Measurements from ENCODE around the gene FYCO1. TPM values are rescaled to one million over a fixed set of nuclear protein-coding genes. Genes with fewer than 3 reads are reported as not detected.

Gene FYCO1
- total and polyA plus RNA-seq, 2 of the 8 experiments (the other 6 are each of a cell fraction or from before 2014, with no cell fraction given): 4.8 to 10.8 TPM

DNA sequence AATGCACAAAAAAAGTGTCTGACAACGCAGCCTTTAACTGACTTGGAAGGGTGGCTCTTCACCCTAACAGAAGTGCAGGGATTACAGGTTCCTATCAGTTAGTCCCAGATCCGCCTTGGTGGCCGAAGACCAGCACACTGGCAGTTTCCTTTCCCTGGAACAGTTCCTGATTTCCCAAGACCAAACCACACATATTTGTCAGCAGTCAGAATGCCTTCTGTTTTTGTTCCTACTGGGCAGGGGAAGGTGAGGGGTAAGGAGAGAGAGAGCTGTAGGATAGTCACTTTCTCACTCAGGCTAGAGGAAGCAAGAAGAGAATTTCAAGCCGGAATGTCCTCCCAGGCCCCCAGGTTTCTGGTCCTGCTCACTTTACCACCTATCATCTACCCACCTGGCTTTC, 43.2 kb downstream of the FYCO1 start:
- DNase-seq (ENCODE audit: low read depth in 1 of 2, low spot score in 2 of 2) (no peak), FAIRE-seq (no peak)
- Histone ChIP-seq H3K36me3 (ENCODE audit: control insufficient read depth in 2 of 4, insufficient read depth in 4 of 4, low read length in 3 of 4) (peaks cover 15 to 73% (median 57%) of the 10 kb centered on the region in 4 experiments; a peak in 7 of 8 replicates), H2BK120ac (replicated peaks; ENCODE audit: low read depth, low read length) (no peak overlapping the region), H3K4me3 (ENCODE audit: extremely low read depth in 1 of 4, insufficient read depth in 2 of 4, low read depth in 3 of 4, low read length in 4 of 4) (no peak overlapping the region), H2AK5ac (ENCODE audit: low read depth, low read length) (no peak overlapping the region), H3K9me3 (ENCODE audit: insufficient read depth in 2 of 2, low read depth in 1 of 2, low read length in 1 of 2) (no peaks in the 10 kb centered on the region), H3K23ac (ENCODE audit: insufficient read length) (no peak overlapping the region), H3K79me2 (ENCODE audit: control insufficient read depth in 1 of 2, insufficient read depth in 2 of 2, low read length in 2 of 2) (no peaks in the 10 kb centered on the region), H2AFZ (ENCODE audit: low read length) (no peak overlapping the region), H3K27me3 (replicated peaks in 1 of 4; ENCODE audit: control insufficient read depth in 3 of 4, extremely low read depth in 1 of 4, insufficient read depth in 3 of 4, low read length in 3 of 4) (no peaks in the 10 kb centered on the region; a peak in 1 of 7 replicates), H3K79me1 (ENCODE audit: low read depth, low read length) (no peaks in the 10 kb centered on the region), H3K4me1 (replicated peaks in 1 of 4; ENCODE audit: control insufficient read depth in 3 of 4, insufficient read depth in 4 of 4, low read length in 3 of 4) (no peaks in the 10 kb centered on the region), H3K18ac (ENCODE audit: extremely low read depth, low read length) (no peak overlapping the region), H3K27ac (ENCODE audit: low read depth, low read length) (no peak overlapping the region), H4K20me1 (replicated peaks in 1 of 2; ENCODE audit: control insufficient read depth in 1 of 2, insufficient read depth in 2 of 2, low read length in 2 of 2) (peaks cover 0 to 2% of the 10 kb centered on the region in 2 experiments), H4K8ac (ENCODE audit: extremely low read depth, insufficient read depth, low read length) (no peak overlapping the region), H2BK5ac (ENCODE audit: low read depth, low read length) (no peak overlapping the region), H4K91ac (replicated peaks; ENCODE audit: insufficient read length, low read length) (no peak overlapping the region), H3K4me2 (ENCODE audit: insufficient read depth in 1 of 2, low read depth in 2 of 2, low read length in 2 of 2) (no peak overlapping the region), H2BK15ac (ENCODE audit: low read length) (no peak overlapping the region), H3K14ac (ENCODE audit: insufficient read length) (no peak overlapping the region), H3K9ac (replicated peaks in 1 of 4; ENCODE audit: extremely low read depth in 1 of 4, low read depth in 3 of 4, low read length in 3 of 4) (no peak overlapping the region), H3K56ac (replicated peaks; ENCODE audit: insufficient read length, low read depth, low read length) (no peak overlapping the region), H3K23me2 (ENCODE audit: low read depth, low read length) (no peaks in the 10 kb centered on the region), H3K4ac (replicated peaks; ENCODE audit: insufficient read length, low read depth, low read length) (no peak overlapping the region), H2BK12ac (ENCODE audit: low read depth, low read length) (no peak overlapping the region), H4K5ac (ENCODE audit: insufficient read length, low read depth, low read length) (no peak overlapping the region), H2BK20ac (ENCODE audit: low read length) (no peak overlapping the region)
- ChIA-PET CTCF (ENCODE audit: partially characterized antibody) (interaction anchor here (1.3 to 2.7 kb wide), 4 partner anchors 13 to 24 kb away, joined by 3 to 20 read pairs (median 5); no protein-coding TSS in a partner anchor), POLR2A (ENCODE audit: partially characterized antibody) (no interaction called here)
- 78% methylated on average over 4 of the region's 4 CpGs; no CpG with 5 or more reads in 1 of the 2 experiments for WGBS, 2 experiments (ENCODE audit: extremely low coverage in 1 of 2, insufficient coverage in 1 of 2, insufficient read length in 1 of 2, insufficient replicate concordance in 2 of 2, low coverage in 1 of 2, low lambda C conversion rate in 2 of 2, missing lambda C conversion rate in 1 of 2)
- no peak for TF ChIP-seq HDAC6 (IDR thresholded peaks at IDR 0.05; ENCODE audit: low read depth, low read length)
- TF ChIP-seq TCF12 (IDR thresholded peaks at IDR 0.05; ENCODE audit: low read depth, low read length): no peak
- no peak for TF ChIP-seq MAX (IDR thresholded peaks at IDR 0.05)
